IMR-90 (cell line): ENCODE results near the gene RNASET2.

ENCODE experiments used
- CTCF ChIP-seq: conservative IDR thresholded peaks from 2 replicates; pipeline ENCODE4 v1.5.1; 2012; ENCODE audit warnings: mild to moderate bottlenecking, low read depth, low read length, improper control_type of control experiment
- NFE2L2 ChIP-seq: fragments of 150-350 bp; IDR thresholded peaks from 2 replicates; pipeline ENCODE4 v1.6.1; 2016; ENCODE audit warnings: low read depth, mild to moderate bottlenecking, low read length
- POLR2A ChIP-seq: IDR thresholded peaks from 2 replicates; pipeline ENCODE4 v1.6.1; 2012; ENCODE audit warnings: mild to moderate bottlenecking, low read depth, low read length
- RFX5 ChIP-seq: IDR thresholded peaks from 2 replicates; pipeline ENCODE4 v1.8.0; 2012; ENCODE audit warnings: low read depth, mild to moderate bottlenecking, low read length, moderate library complexity
- USF2 ChIP-seq: fragments of 150-350 bp; IDR thresholded peaks from 2 replicates; pipeline ENCODE4 v1.6.1; 2017; ENCODE audit warnings: mild to moderate bottlenecking, antibody characterized with exemption, low read length, low read depth

- TF ChIP-seq CTCF = peak; percentile 67
- no peak for TF ChIP-seq USF2
- TF ChIP-seq RFX5 = no peak
- TF ChIP-seq POLR2A = no peak
- TF ChIP-seq NFE2L2 = no peak
Measured at GRCh38 chr6:166989427-166990032, 33.2 kb upstream of the RNASET2 start.
